C1 segment of cervical spinal cord (tissue), 14 donors: ENCODE measurements around the gene PFN1.

Experiments
- DNase-seq, 14 donors: peaks; one replicate each; lab custom pipeline; 2025; lab: John Stamatoyannopoulos, UW

The PFN1 gene

GRCh38 chr17:4948166-4948930 is at the start of gene PFN1:
PFN1 (minus strand) TSS chr17:4948530; CDS start chr17:4948394, 136 bp downstream.
- peak in 13 of 14 donors; percentile 55 to 92 (median 82) for DNase-seq

GRCh38 chr17:4997302-4998026 is 49.1 kb upstream of the PFN1 start, which contains the start of the genes INCA1 and KIF1C:
INCA1 (minus strand) TSS chr17:4997522; CDS start chr17:4994437, 3,085 bp downstream.
KIF1C (plus strand) TSS chr17:4997950; CDS start chr17:5000247, 2,297 bp downstream.
- peak; percentile 41 to 97 (median 90) for DNase-seq

- no peak for DNase-seq
Measured at GRCh38 chr17:4994081-4994595, 45.8 kb upstream of the PFN1 start.

- DNase-seq = peak in 2 of 14 donors; percentile 37 to 51
Measured at GRCh38 chr17:4987767-4988567, 39.6 kb upstream of the PFN1 start.

GRCh38 chr17:4986951-4987766 is 38.8 kb upstream of the PFN1 start, which contains the start of gene CAMTA2:
CAMTA2 (minus strand) TSS chr17:4987675; CDS start chr17:4986222, 1,453 bp downstream.
- peak; percentile 27 to 88 (median 76) for DNase-seq

GRCh38 chr17:4986403-4986802 is 38.1 kb upstream of the PFN1 start:
- DNase-seq = peak in 1 of 14 donors; percentile 73

- DNase-seq = no peak
Measured at GRCh38 chr17:4982305-4982704, 34.0 kb upstream of the PFN1 start.

GRCh38 chr17:4980644-4981216 is 32.4 kb upstream of the PFN1 start:
- peak in 1 of 14 donors; percentile 2 for DNase-seq

GRCh38 chr17:4978726-4979125 is 30.4 kb upstream of the PFN1 start:
- DNase-seq = no peak

- DNase-seq = no peak
Measured at GRCh38 chr17:4974115-4974670, 25.9 kb upstream of the PFN1 start.

- DNase-seq = no peak
Measured at GRCh38 chr17:4973256-4974114, 25.2 kb upstream of the PFN1 start.

- DNase-seq = no peak
Measured at GRCh38 chr17:4972752-4973151, 24.4 kb upstream of the PFN1 start.

GRCh38 chr17:4972322-4972721 is 24.0 kb upstream of the PFN1 start:
- no peak for DNase-seq

GRCh38 chr17:4971826-4972225 is 23.5 kb upstream of the PFN1 start:
- DNase-seq = no peak

- no peak for DNase-seq
Measured at GRCh38 chr17:4970273-4970672, 21.9 kb upstream of the PFN1 start.

- DNase-seq = no peak
Measured at GRCh38 chr17:4969551-4970173, 21.3 kb upstream of the PFN1 start.

GRCh38 chr17:4969047-4969550 is 20.8 kb upstream of the PFN1 start:
- no peak for DNase-seq

GRCh38 chr17:4968486-4969046 is 20.2 kb upstream of the PFN1 start:
- peak in 6 of 14 donors; percentile 32 to 49 (median 36) for DNase-seq
